HG03066 (cell line): ENCODE data around the gene GAB3.
"Not testable (repeated sequence)": the region's sequence is repeated elsewhere in the genome, so short reads cannot be mapped to it uniquely, and the experiment has no call there.

Experiments
- ATAC-seq: cut with Tn5 transposase; IDR thresholded peaks from one replicate; pipeline ENCODE4 v1.9.1; 2021; ENCODE audit warnings: low read depth; ENCODE audit not compliant: unreplicated experiment

GAB3 gene

DNA sequence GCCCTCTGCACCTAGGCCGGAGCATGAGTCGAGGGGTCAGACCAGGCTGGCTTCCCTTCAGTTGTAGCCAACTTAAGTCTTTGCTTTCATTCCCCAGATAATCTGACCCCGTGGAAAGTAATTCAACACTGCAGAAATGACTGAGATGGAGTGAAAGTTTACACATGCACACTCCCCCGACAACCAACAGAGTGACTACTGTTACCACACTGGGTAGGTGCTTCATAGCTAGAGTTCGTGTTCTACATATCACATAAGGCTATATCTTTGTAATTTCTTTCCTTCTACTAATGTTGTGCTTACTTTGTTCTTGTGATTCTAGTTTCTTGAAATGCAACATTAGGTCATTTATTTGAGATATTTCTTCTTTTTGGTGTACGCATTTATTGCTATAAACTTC lies 90.3 kb downstream of the GAB3 start:
- ATAC-seq, result no peak

DNA sequence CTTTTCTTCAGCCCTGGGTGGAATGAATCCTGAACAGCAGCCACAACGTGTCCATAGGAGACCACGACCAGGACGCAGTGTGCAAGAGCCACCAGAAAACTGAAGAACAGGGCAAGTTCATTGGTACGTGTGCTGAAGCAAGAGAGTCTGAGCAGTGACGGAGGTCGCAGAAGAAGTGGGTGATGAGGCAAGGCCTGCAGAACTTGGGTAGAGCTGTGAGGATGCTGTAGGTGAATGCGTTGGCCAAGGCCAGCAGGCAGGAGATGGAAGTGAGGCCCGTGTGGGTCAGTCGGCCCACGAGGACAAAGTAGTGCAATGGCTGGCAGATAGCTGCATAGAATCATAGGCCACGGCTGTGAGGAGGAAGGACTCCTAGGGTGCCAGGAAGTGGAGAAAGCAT lies 91.9 kb downstream of the GAB3 start:
- no peak for ATAC-seq

DNA sequence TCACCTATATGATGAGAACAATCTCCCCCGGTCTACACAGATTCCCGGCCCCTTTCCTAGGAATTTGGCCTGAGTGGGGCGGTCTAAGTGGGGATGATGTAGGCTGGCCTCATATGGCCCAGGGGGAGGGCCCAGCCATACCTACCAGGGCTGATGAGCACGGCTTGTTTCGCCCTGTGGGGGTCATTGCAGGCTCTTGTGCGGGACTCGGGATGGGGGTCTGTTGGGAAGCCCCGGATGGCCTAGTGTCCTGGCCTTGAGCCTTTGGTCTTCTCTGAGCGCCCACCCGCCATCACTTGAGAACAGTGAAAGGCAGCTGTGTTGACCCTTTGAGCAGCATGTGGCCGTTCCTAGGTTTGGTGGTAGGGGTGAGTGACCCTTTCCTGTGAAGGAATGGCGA lies 92.7 kb downstream of the GAB3 start:
- ATAC-seq, result no peak

DNA sequence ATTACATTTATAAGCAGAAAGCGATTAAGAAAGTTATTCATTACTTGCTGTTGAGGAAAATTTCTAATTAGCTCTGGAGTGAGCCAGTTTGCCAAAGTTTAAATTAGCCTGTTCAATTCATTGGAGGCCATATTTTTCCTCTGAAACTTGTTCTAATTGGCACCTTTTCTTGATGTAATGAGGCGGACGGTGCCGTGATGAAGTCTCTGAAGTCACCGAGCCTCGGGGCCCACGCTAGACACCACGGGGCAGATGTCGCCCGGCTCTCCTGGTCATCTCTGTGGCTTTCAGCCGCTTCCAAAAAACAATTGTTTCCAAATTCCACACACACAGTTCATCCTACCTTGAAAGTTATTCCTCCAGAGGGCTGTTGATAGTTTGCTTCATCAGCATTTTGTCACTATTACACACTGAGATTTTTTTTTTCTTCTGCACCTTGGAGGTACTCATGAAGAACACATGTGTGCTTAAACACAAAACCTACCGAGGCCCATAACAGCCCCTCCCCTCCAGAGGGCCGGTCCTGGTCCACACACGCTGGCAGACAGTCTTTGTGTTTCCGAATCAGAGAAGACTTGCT lies 93.6 kb downstream of the GAB3 start:
- no peak for ATAC-seq

DNA sequence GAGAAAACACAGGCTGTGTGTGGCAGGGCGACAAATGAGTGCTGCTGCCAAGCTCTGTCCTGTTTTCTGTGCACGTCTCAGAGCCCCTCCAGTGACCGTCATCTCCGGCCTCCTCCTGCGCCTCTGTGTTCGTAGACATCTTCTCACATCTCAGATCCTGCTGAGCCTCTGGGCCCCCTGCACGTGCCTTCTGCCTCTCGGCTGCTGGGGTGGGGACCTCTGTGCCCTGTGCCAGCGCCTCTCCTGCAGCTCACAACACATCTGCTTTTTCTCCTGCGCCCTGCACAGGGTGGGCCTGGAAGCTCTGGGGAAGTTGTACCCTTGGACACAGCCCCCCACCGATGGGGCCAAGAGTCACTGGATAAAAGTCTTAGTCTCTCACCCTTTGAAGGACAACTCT lies 95.1 kb downstream of the GAB3 start:
- no peak for ATAC-seq

DNA sequence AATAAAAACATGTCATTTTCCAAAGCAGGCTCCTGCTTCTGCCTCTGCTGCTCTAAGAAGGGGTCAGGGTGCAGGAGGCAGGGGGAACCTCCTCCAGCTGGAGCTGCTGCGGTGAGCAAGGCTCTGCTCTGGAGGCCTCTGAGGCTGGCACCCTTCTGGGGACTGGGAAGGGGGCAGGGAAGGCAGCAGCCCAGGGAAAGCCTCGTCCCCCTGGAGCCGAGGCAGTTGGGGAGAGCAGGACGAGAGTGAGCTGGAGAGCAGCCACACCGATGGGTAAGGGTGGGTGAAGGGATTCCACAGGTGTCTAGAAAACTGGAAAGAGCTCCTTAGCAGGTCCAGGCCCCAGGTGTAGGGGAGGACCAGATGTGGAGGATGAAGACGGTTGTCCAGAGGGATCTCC lies 95.5 kb downstream of the GAB3 start:
- no peak for ATAC-seq

DNA sequence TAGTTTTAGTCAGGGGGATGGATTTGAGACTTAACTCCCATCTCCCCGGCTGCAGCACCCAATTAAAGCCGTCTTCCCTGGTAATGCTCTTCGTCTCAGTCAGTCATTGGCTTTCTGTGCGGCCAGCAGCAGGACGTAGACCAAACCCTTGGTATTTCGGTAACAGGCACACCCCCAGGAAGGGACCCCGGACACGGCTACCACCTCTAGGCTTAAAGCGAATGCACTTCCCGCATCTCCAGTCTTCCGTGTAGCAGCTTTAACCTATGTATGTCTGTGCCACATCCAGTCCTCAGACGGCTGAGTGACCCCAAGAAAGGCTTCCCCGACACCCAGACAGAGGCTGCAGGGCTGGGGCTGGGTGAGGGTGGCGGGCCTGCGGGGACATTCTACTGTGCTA lies 96.0 kb downstream of the GAB3 start:
- no peak for ATAC-seq

DNA sequence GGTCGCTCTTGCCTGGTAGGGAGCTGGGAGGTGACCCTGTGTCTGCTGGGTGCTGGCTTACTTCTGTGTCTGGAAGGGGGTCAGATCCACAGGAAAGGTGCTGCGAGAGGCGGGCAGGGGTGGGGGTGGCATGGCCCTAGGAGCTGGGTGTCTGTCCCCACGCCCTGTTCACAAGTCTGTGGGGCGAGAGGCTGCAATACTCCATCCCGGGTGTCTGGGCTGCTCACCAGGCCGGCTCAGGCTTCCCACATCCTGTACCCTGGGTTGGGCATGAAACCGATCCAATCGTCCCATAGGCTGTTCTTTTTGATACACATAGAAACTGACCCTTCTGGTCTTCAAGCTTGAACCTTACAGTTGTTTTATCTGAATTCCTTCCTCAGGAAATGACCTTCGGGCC lies 96.5 kb downstream of the GAB3 start:
- ATAC-seq, result no peak

DNA sequence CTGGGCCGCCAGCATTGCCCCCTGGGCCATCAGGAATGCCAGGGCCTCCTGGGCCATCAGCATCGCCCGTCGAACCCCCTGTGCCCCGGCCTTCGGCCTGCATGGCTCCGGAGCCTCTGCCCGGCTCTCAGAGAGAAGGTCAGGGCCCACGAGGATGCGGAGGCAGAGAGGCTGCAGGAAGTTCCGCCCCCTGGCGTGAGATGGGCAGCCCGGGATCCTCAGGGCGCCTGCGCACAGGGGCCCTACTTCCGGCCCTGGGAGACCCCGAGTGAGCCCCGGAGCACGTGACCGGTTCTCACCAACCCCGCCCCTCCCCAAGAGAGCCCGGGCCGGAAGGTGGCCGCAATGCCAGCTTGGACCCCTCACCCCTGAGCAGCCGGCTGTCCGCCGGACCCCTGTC lies 97.5 kb downstream of the GAB3 start, which contains the start of gene CTAG2:
CTAG2 (minus strand) TSS at position 167 of the 400 bp plus-strand sequence; CDS start at position 103, 64 bp downstream.
- not testable (repeated sequence) for ATAC-seq

DNA sequence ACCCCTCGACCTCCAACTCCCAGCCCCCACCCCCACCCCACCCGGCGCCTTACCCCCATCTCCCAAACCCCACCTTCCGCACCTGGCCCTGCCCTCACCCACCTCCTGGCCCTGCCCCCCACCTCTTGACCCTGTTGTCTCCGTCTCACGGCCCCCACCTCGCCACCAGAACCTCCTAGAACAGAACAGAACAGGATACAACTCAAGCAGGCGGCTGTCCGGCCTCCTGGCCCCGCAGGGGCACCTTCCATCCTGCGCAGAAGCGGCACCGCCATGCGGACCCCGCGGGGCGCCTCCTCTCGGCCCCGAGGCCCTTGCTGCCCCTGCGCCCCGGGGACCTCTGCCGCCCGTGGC lies 97.9 kb downstream of the GAB3 start:
- ATAC-seq, result no peak

DNA sequence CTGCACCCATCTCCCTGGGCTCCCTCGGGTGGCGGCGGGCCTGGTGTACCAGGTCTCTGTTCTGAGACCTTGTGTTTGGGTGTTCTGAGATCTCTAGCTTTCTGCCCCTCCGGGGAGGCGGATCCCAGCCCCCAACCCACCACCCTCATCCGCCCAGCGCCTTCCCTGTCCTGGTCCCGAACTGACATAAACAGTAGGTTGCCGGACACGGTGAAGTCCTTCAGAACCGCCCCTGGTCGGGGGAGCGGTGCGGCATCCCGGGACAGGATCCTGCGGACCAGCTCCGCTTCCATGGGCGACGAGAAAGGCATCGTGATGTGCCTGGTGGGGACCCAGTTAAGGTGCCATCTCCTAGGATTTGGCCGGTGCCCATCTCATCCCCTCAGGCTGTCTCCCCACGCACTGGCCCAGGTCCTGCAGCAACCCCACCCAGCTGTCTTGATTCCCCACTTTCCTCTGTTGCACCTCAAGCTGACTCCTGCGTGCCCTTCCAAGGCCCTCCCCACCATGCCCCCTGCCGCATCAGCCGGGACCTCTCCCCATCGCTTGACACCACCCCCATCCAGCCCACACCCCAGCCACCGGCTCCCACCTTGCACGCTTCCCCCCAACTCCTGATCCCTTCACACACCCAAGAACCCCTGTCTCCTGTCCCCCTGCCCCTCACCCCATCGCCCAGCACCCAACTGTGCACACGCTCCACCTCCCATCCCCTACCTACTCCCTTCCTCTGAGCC lies 98.4 kb downstream of the GAB3 start:
- ATAC-seq, result no peak

DNA sequence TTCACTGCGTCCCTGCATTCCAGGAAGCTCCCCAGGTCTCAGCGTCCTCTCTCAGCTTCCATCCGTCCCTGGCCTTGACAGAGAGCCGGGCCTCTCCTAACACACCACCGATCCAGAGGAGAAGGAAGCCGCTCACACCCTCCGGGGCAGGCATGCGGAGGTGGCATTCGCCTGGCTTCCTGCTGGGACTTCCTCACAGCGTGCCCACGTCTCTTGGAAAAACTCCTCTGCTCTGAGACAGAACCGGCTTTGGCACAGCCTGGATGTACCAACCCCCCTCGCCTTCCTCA lies 100.7 kb downstream of the GAB3 start:
- no peak for ATAC-seq

DNA sequence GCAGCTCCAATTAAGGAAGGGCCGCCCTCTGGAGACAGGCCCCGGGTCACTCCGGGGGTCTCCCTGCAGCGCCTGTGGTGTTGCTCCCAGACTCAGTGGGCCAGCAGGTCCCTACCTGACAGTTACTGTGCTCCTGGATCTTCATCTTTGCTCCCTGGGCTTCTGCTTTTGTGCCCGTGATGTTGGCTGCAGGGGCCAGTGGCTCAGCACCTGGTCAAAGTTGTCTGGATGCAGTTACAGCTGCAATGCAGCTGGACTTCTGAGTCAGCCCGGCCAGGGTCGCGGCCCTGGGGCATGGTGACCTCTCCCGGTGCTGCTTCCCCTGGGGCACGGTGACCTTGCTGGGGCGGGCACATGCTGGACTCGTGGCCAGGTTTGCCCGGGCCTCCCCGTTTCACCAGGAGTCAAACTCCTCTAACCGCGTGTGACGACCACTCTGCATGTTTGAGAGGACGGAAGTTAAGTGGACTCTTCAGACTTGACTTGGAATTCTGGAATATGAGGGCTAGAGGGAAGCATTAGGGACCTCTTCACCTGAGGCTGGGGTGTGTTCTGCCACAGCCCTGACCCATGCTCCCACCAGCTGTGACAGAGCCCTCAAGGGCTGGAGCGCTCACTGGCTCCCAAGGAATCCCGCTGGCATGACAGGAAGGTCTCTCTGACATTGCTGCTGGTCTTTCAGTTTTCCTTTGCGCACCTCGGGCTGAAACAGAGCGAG lies 101.2 kb downstream of the GAB3 start:
- no peak for ATAC-seq

DNA sequence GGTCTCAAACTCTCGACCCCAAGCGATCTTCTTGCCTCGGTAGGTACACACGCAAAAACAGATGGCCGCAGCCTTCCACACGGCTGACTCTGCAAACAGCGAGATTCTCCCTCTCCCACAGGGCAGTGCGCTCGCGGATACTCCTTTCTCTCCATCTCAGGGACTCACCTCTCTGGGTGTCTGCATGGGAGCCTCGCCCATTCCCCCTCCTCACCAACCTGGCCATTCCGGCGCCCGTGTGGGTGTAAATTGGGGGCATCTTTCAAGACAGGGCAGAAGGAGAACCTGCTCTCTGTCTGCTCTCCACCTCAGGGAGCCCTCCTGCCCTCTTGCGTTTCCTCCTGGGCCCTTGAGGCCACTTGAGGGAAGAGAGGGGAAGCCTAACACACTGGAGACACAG lies 101.9 kb downstream of the GAB3 start:
- ATAC-seq, result no peak

DNA sequence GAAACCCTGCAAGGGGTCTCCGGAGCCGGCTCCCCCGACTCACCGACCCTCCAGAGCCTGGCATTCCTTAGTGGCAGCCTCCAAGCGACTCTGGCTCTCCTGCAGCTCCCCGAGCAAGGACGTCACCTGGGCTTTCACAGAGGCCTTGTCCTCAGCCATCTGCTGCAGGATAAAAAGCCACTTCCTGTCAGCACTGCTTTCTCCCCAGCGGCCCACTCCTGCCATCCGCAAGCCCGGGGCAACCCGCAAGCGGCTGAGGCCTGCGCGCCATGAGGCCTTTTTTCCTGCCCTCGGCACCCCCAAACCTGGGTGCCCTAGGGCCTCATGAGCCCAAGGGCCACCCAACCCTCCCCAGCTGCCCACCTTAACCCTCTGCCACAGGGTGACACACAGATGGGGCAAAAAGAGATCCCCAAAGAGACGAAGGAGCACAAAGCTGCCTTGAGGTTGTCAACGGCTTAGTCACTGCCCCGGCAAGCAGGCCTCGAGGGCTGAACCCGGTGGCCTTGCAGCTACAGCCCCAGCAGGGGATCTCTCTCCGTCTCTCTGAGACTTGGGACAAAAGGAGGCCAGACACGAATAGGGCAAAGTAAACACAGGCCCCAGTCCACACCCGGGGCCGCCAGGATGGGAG lies 105.0 kb downstream of the GAB3 start:
- ATAC-seq, result not testable (repeated sequence)

DNA sequence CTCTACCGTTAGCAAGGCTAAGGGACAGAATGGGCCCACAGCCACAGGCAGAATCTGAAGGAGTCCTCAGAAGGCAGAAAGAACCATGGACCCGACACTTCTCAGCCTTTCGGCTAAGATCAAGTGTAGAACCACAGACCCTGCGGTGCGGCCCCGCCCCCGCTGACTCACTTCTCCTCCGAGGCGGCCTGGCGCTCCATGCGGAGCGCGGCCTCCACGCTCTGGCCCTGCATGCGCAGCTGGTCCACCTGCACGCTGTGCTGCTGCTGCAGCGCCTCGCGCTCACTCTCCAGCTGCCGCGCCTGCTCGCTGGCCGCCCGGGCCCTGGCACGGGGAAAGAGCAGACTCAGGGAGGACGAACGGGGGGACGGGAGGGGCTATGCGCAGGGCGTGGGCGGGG lies 107.2 kb downstream of the GAB3 start:
- not testable (repeated sequence) for ATAC-seq

DNA sequence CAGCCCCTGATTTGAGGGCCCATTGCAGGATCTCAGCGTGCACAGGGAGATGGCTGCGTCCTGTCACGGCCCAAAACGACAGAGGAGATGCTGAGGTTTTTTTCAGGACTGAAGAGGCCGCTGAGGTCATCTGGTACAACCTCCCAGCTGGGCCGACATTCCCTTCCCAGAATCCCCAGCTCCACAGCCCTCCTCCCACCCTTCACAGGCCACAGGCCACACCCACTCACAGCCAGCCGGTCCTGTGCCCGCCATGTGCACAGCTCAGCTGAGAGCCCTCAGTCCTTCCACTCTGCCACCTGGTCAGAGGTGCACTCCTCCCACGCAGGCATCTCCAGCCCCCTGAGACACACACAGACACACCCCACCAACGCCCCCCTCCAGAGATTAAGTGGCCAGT lies 109.1 kb downstream of the GAB3 start:
- ATAC-seq, result not testable (repeated sequence)

DNA sequence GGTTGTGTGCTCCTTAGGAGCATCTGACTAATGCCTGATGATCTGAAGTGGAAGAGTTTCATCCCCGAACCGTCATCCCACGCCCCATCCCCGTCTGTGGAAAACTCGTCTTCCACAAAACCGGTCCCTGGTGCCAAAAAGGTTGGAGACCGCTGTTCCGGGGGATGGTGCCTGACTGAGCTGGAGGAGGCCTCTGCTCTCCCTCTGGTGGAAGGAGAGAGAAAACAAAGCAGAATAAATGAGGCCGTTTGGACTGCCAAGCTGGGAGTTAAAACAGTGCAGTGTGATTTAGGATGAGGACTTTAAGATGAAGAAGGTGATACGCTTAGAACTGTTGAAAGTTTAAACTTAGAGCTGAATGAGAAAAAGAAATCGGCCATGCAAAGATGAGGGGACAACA lies 117.2 kb downstream of the GAB3 start:
- not testable (repeated sequence) for ATAC-seq

DNA sequence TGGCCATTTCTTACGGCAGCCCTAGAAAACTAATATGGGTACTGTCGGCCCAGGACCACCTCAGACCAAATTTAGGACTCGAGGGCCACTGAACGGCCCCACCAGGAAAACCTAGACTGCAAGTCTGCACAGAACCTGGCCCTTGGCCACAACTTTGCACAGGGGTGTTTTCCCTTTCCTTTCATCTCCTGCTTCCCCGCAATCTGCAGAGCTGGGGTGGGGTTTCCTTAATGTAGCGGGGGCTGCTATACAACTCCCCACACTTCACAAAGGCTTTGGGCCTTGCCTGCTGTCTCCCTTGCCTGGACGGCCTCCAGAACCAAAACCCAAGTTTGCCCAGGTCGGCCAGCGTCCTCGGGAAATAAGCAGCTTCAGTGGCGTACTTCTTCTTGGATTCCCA lies 119.9 kb downstream of the GAB3 start:
- not testable (repeated sequence) for ATAC-seq

DNA sequence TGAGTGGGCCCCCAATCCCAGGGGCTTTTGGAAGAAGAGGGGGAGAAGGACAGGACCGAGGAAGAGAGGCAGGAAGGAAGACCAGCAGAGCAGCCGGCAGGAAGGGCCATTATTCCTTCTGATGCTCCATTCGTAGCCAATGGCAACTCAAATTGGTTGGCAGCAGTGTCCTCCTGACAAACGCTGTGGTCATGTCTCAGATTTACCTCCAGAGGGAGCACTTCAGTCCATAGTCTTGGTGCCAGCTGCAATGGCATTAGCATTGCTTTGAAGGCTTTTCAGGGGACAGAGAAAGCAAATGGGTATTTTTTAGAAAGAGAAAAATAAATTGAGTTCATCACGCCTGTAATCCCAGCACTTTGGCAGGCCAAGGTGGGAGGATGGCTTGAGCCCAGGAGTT lies 121.9 kb downstream of the GAB3 start:
- ATAC-seq, result not testable (repeated sequence)
